Right lobe of liver (tissue), 4 donors: ENCODE data around the gene SYTL3.

Source experiments
- CTCF ChIP-seq, 4 donors: fragments of 200-600 bp in 3 of 4; fragments of 450-650 bp in 1 of 4; IDR thresholded peaks; one replicate each; pipeline versions ENCODE4 v1.5.1 to v1.8.0; 2016 to 2022; ENCODE audit warnings: antibody characterized with exemption in 4 of 4, mild to moderate bottlenecking in 2 of 4
- POLR2A ChIP-seq: fragments of 450-650 bp; IDR thresholded peaks from one replicate; pipeline ENCODE4 v1.6.1; 2017; ENCODE audit warnings: antibody characterized with exemption, mild to moderate bottlenecking
- donor health status: DM: no; HTN: no; CAD: no.
- donor health status: DM: no; HTN: no; CAD: no.
- donor health status: DM: no; HTN: yes; CAD: no.

GRCh38 chr6:158620963-158621693 is 28.7 kb upstream of the SYTL3 start:
- TF ChIP-seq CTCF (IDR thresholded peaks at IDR 0.05) (no peak), POLR2A (no peak)
